Vagina (tissue), 2 donors: ENCODE data around the gene SHISA6. TPM values are rescaled to one million over a fixed set of nuclear protein-coding genes. Genes with fewer than 3 reads are reported as not detected.
A peak's percentile ranks its signal among the peaks of the same experiment; 100 is the strongest.

Experiments used
- DNase-seq, 2 donors: peaks; one replicate each; pipeline ENCODE4 v3.0.0-alpha.2; 2017; ENCODE audit errors: extremely low spot score in 2 of 2
- H3K27ac ChIP-seq: fragments of 200-600 bp; sonication (generic); one replicate; pipeline ENCODE4 v1.5.1; 2019
- H3K27me3 ChIP-seq: fragments of 200-600 bp; sonication (generic); one replicate; pipeline ENCODE4 v1.5.1; 2019
- H3K36me3 ChIP-seq, 2 donors: fragments of 200-600 bp; sonication (generic); one replicate each; pipeline ENCODE4 v1.5.1; 2017 to 2019
- H3K4me1 ChIP-seq: fragments of 200-600 bp; sonication (generic); one replicate; pipeline ENCODE4 v1.5.1; 2019
- H3K4me3 ChIP-seq, 2 donors: fragments of 200-600 bp; sonication (generic); 1 replicate in 1 of 2; 2 replicates in 1 of 2; pipeline ENCODE4 v1.5.1; 2016 to 2019
- H3K9me3 ChIP-seq: fragments of 200-600 bp; sonication (generic); one replicate; pipeline ENCODE4 v1.5.1; 2019
- CTCF ChIP-seq, 3 experiments: fragments of 450-650 bp in 2 of 3; fragments of 200-600 bp in 1 of 3; sonication (generic) in 1 of 3; IDR thresholded peaks; one replicate each; pipeline ENCODE4 v1.5.1; 2017 to 2019; ENCODE audit warnings: antibody characterized with exemption in 3 of 3, mild to moderate bottlenecking in 2 of 3, moderate library complexity in 2 of 3
- POLR2A ChIP-seq, 2 donors: fragments of 450-650 bp; IDR thresholded peaks; one replicate each; pipeline ENCODE4 v1.6.1; 2017; ENCODE audit warnings: antibody characterized with exemption in 2 of 2, mild to moderate bottlenecking in 2 of 2, moderate library complexity in 2 of 2
- POLR2AphosphoS5 ChIP-seq, 2 donors: sonication (generic); formaldehyde crosslinking; IDR thresholded peaks; one replicate each; pipeline ENCODE4 v1.9.0; 2017; ENCODE audit warnings: antibody characterized with exemption in 2 of 2, mild to moderate bottlenecking in 2 of 2, low read depth in 1 of 2; ENCODE audit not compliant: insufficient read depth in 1 of 2
- intact Hi-C: fragments of 100-400 bp; cut with DNase I; formaldehyde crosslinking; loops from one replicate; pipeline ENCODE4 v1.15.1; 2023
- total RNA-seq: library from RNA; depleted of rRNA; stranded (reverse); fragments of >200 nt; gene quantifications from one replicate; pipeline ENCODE4 v1.2.3, GENCODE V29; 2016

The SHISA6 gene
- total RNA-seq, 1 donor from 2014 or later: 1.5 TPM

- DNase-seq: no peak
- TF ChIP-seq POLR2AphosphoS5 (IDR thresholded peaks at IDR 0.05; ENCODE audit: insufficient read depth in 1 of 2, low read depth in 1 of 2) (no peak), CTCF (IDR thresholded peaks at IDR 0.05) (no peak), POLR2A (IDR thresholded peaks at IDR 0.05) (no peak)
- Histone ChIP-seq H3K27ac (no peak overlapping the region), H3K9me3 (no peaks in the 10 kb centered on the region), H3K27me3 (no peaks in the 10 kb centered on the region), H3K4me1 (no peaks in the 10 kb centered on the region), H3K4me3 (no peak overlapping the region), H3K36me3 (no peaks in the 10 kb centered on the region)
- intact Hi-C loops: no loop called here
Observed at GRCh38 chr17:11551442-11551841, 310.4 kb downstream of the SHISA6 start.

GRCh38 chr17:11553135-11553534 lies 312.1 kb downstream of the SHISA6 start:
- H3K9me3 ChIP-seq: no peaks in the 10 kb centered on the region
- DNase-seq: no peak
- H3K27ac ChIP-seq: no peak overlapping the region
- no peaks in the 10 kb centered on the region for H3K36me3 ChIP-seq
- intact Hi-C loops: no loop called here
- TF ChIP-seq CTCF (IDR thresholded peaks at IDR 0.05): no peak
- TF ChIP-seq POLR2AphosphoS5 (IDR thresholded peaks at IDR 0.05; ENCODE audit: insufficient read depth in 1 of 2, low read depth in 1 of 2): no peak
- no peak for TF ChIP-seq POLR2A (IDR thresholded peaks at IDR 0.05)
- H3K27me3 ChIP-seq: no peaks in the 10 kb centered on the region
- H3K4me1 ChIP-seq: no peaks in the 10 kb centered on the region
- no peak overlapping the region for H3K4me3 ChIP-seq

GRCh38 chr17:11554042-11554441 lies 313.0 kb downstream of the SHISA6 start:
- no peak overlapping the region for H3K4me3 ChIP-seq
- no peaks in the 10 kb centered on the region for H3K9me3 ChIP-seq
- DNase-seq: no peak
- no peak overlapping the region for H3K27ac ChIP-seq
- no peaks in the 10 kb centered on the region for H3K36me3 ChIP-seq
- intact Hi-C loops: no loop called here
- no peaks in the 10 kb centered on the region for H3K27me3 ChIP-seq
- TF ChIP-seq POLR2A (IDR thresholded peaks at IDR 0.05) (no peak), POLR2AphosphoS5 (IDR thresholded peaks at IDR 0.05; ENCODE audit: insufficient read depth in 1 of 2, low read depth in 1 of 2) (no peak), CTCF (IDR thresholded peaks at IDR 0.05) (no peak)
- no peaks in the 10 kb centered on the region for H3K4me1 ChIP-seq

GRCh38 chr17:11554542-11554941 lies 313.5 kb downstream of the SHISA6 start:
- no peak for DNase-seq
- no peaks in the 10 kb centered on the region for H3K27me3 ChIP-seq
- intact Hi-C loops: no loop called here
- TF ChIP-seq POLR2AphosphoS5 (IDR thresholded peaks at IDR 0.05; ENCODE audit: insufficient read depth in 1 of 2, low read depth in 1 of 2) (no peak), POLR2A (IDR thresholded peaks at IDR 0.05) (no peak), CTCF (IDR thresholded peaks at IDR 0.05) (no peak)
- H3K4me3 ChIP-seq: no peak overlapping the region
- H3K27ac ChIP-seq: no peak overlapping the region
- H3K9me3 ChIP-seq: no peaks in the 10 kb centered on the region
- no peaks in the 10 kb centered on the region for H3K4me1 ChIP-seq
- H3K36me3 ChIP-seq: no peaks in the 10 kb centered on the region

GRCh38 chr17:11555530-11555929 lies 314.5 kb downstream of the SHISA6 start:
- DNase-seq: peak in 1 of 2 donors; percentile 81
- Histone ChIP-seq H3K4me3 (no peak overlapping the region), H3K36me3 (no peaks in the 10 kb centered on the region), H3K27ac (no peak overlapping the region), H3K9me3 (no peaks in the 10 kb centered on the region), H3K4me1 (no peaks in the 10 kb centered on the region), H3K27me3 (no peaks in the 10 kb centered on the region)
- TF ChIP-seq POLR2A (IDR thresholded peaks at IDR 0.05) (no peak), CTCF (IDR thresholded peaks at IDR 0.05) (no peak)
- intact Hi-C loops: no loop called here
